Vein endothelial cell (primary cell): Measurements from ENCODE around the gene CIAPIN1. TPM values are rescaled to one million over a fixed set of nuclear protein-coding genes. Genes with fewer than 3 reads are reported as not detected.

Source experiments
- total RNA-seq: library from RNA; depleted of rRNA; stranded (reverse); fragments of >200 nt; gene quantifications from 2 replicates; pipeline ENCODE4 v1.2.3, GENCODE V29; 2012

The CIAPIN1 gene
- 86.6 and 89.0 TPM in 2 replicates for total RNA-seq

DNA sequence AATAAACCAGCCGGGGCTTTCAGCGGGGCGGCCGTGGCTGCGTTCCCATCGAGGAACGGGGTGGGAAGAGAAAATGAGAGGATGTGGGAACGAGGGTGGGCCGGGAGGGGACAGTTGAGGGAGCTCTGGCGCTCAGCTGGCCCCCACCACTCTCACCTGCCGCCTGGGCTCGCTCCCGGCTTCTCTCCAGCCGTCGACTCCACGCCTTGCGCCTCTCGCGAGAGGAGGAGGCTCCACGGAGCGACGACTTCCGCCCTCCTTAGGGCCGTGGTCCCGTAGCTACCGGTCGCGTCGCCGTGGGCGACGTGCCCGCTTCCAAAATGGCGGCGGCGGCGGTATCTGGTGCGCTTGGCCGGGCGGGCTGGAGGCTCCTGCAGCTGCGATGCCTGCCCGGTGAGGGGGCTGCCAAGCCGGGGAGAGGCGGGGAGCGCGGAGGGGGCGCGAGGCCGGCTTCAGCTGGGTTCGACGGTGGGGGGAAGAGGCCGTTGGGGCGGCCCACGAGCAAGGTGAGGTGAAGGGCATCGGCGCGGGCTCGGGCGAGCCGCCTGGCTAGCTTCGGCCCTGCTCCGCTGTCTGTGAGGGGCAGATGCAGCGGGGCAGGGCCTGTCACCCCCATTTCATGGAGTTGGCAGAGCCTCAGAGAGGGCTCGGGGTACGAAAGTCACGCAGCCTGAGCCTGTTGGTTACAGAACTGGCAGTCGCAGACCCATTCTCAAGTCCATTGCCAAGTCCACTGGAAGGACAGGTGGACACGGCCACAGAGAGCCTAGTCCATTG is at the start of gene CIAPIN1, which contains the start of gene COQ9:
CIAPIN1 (minus strand) TSS at position 200 of the 777 bp plus-strand sequence. CDS start 6,457 bp downstream, outside the sequence.
COQ9 (plus strand) TSS at position 294 of the 777 bp plus-strand sequence; CDS start at position 321, 27 bp downstream.

DNA sequence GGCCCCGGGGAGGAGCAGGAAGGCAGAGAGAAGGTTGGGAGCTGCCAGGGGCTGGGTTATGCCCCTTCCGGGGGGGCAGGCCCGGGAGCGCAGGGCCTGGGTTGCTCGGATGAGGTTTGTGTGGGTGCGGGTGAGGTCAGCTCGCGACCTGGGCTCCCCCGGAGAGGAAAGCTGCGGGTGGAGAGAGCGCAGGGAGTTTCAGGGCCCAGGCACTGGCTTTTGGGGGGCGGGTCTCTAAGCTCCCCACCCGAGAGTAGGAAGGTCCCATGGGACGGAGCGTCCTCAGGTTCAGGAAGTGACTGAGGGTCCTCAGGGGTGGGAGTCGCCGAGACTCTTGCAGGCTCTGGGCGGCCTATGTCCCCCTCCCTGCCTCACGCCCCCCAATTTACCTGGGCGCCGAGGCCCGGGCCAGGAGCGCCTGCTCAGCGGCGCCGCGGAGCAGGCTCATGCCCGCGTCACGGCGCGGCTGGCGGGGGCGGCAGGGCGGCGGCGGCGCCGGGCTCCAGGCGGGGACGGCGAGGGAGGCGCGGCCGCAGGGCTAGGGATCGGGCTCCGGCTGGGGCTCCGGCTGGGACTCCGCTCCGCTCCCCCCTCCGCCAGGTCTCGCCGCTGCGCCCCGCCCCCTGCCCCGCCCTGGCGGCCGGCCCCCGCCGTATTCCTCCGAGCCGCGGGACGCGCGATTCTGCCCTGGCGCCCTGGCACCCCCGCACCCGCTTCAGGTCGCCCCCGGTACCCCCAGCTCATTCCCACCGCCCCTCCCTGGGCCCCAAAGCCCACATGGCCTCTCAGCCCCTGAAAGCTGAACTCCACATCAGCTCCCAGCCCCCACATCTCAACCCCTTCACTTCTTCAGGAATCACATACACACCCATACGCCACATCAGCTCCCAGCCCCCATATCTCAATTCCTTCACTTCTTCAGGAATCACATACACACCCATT is 39.0 kb upstream of the CIAPIN1 start, which contains the start of gene DOK4:
DOK4 (minus strand) TSS at position 578 of the 942 bp plus-strand sequence. CDS start 6,986 bp downstream, outside the sequence.

DNA sequence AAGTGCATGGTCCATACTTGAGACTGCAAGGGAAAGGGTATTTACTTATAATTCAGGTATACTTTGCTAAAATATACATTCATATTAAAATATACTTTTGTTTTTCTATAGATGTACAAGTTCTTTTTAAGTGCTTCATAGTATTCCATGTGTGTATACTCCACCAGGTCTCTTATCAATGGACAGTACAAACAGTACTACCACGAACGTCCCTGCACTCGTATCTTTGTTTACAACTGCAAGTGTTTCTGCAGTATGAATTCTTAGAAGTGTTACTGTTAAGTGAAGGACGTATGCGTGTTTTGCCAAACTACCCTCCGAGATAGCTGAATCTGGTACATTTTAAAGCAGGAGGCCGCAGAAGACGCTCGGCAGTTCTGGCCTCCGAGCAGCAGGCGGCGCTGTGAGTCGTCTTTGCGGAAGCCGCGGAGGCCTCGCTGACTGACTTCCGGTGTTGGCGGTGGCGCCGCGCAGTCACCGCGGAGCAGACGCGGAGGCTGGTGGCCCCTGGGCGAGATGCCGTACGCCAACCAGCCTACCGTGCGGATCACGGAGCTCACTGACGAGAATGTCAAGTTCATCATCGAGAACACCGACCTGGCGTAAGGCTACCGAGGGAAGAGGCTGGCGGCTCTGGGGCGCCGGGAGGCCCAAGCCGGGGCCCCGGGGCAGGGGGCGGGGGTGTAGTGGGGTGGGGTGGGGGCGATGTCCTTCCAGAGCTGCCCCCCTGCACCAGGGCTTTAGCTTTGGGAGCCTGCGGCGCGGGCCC is 15.2 kb upstream of the CIAPIN1 start, which contains the start of gene POLR2C:
POLR2C (plus strand) TSS at position 471 of the 769 bp plus-strand sequence; CDS start at position 517, 46 bp downstream.

DNA sequence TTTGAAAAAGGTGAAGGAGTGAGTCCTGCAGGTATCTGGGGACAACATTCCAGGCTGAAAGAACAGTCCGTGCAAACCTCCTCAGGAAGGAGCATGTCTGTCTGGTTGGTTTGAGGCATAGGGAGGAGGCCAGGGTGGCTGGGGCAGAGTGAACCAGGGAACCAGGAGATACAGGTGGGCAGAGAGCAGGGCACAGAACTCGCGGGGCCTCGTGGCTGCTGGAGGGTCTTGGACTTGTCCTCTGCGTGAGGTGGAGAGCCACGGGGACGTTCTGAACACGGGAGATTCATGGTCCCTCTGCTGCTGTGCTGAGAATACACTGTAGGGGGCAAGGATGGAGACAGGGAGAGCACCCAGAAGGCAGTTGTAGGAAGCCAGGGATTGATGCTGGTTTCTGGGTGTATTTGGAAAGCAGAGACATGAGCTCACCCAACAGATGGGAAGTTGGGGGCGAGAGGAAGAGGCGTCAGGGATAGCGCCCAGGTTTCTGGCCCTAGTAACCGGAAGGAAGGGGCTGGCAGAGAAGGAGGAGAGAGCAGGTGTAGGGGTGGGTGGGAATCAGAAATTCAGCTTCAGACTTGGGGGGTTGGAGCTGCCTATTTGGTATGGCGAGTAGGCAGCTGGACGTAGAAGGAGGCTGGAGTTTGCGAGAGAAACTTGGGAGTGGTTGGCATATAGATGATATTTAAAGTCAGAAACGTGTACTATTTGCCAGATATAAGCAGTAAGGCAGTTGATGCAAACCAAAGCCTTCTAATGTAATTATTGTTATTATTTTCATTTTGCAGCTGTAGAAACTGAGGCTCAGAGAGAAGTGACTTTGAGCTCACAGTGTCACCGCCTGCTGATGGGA is 43.0 kb downstream of the CIAPIN1 start, which contains the start of gene CCL17:
CCL17 (plus strand) TSS at position 803 of the 853 bp plus-strand sequence. CDS start 9,166 bp downstream, outside the sequence.

Other genes with a start within 250 kb of the CIAPIN1 start
- 128 and 147 TPM in 2 replicates for gene ARL2BP, start 202.1 kb downstream of the CIAPIN1 start, total RNA-seq
- 8.4 and 10.1 TPM in 2 replicates for gene PLLP, start 162.7 kb downstream of the CIAPIN1 start, total RNA-seq
- gene CCL22, start 88.6 kb downstream of the CIAPIN1 start, total RNA-seq, result not detected in 2 replicates
- gene CX3CL1, start 74.9 kb downstream of the CIAPIN1 start, total RNA-seq, result 7.2 and 15.4 TPM in 2 replicates
- not detected in 2 replicates for gene CCL17, start 42.6 kb downstream of the CIAPIN1 start, total RNA-seq
- 48.1 and 50.3 TPM in 2 replicates for gene COQ9, start 94 bp upstream of the CIAPIN1 start, total RNA-seq
- 116 and 142 TPM in 2 replicates for gene POLR2C, start 15.3 kb upstream of the CIAPIN1 start, total RNA-seq
- 13.4 and 26.5 TPM in 2 replicates for gene DOK4, start 39.1 kb upstream of the CIAPIN1 start, total RNA-seq
- gene CCDC102A, start 89.2 kb upstream of the CIAPIN1 start, total RNA-seq, result 8.2 and 8.6 TPM in 2 replicates
- gene ADGRG5, start 95.3 kb upstream of the CIAPIN1 start, total RNA-seq, result under 0.01 TPM in 1 of 2 replicates, not detected in the other
- 58.5 and 88.1 TPM in 2 replicates for gene ADGRG1, start 181.2 kb upstream of the CIAPIN1 start, total RNA-seq
- gene ADGRG3, start 220.9 kb upstream of the CIAPIN1 start, total RNA-seq, result not detected in 2 replicates
- 0.48 TPM in 1 of 2 replicates, not detected in the other for gene DRC7, start 247.4 kb upstream of the CIAPIN1 start, total RNA-seq